Heart left ventricle (tissue), 13 donors: ENCODE results near the gene RPL3.

Experiments
- POLR2A ChIP-seq, 2 donors: fragments of 450-650 bp; IDR thresholded peaks; one replicate each; pipeline ENCODE4 v1.6.1; 2017; ENCODE audit warnings: antibody characterized with exemption in 2 of 2, mild to moderate bottlenecking in 2 of 2, moderate library complexity in 2 of 2
- TF ChIP-seq, protein P1 (sequence below), 12 donors: fragments of 200-600 bp; sonication (generic) in 4 of 12; IDR thresholded peaks; one replicate each; pipeline versions ENCODE4 v1.5.0 to v1.8.0; 2018 to 2022; ENCODE audit warnings: antibody characterized with exemption in 12 of 12, mild to moderate bottlenecking in 5 of 12
- donor health status: ischemic (EF 13 %, LVEDD 7.1; RV severe dilation, severe dysfunction).
- donor health status: DM: no; HTN: yes; CAD: no.
- donor health status: DM: no; HTN: no; CAD: no.
- donor health status: ischemic (EF 25% LVEDD 6.9; RV normal size, moderate dysfunction).
- donor health status: ischemic (EF 25% LVEDD 5.7; RV mildly dilated, moderate dysfunction).
- donor health status: ischemic (EF 35%, LVEDD 5.7; RV mildly dilated, moderate dysfunction).
- donor health status: nonischemic (EF 11% LVEDD 7.7; RV severe dilation, severe dysfunction).
- donor health status: DM: yes; HTN: yes; CAD: no.
- donor health status: PGD.
- donor health status: ischemic (EF 29% LVEDD 5.4; RV normal size, mild dysfunction).
- donor health status: nonischemic (EF 23%, LVEDD 6.1; RV moderate dilation, normal function).

DNA sequence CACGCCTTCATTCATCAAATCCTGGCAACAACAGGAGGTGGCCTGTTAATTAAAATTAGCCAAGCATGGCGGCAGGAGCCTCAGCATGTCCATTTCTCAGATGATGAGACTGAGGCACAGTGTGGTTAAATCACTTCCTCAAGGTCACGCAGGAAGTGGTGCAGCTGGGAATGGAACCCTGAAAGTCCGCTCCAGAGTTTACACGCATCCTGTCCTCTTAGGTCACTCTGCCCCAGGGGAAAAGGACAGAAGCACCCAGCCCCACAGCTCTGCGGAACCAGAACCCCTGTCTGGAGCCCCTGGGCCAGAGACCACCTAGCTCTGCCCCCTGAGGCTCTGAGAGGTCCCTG is 19.6 kb downstream of the RPL3 start:
- TF ChIP-seq, protein P1, sequence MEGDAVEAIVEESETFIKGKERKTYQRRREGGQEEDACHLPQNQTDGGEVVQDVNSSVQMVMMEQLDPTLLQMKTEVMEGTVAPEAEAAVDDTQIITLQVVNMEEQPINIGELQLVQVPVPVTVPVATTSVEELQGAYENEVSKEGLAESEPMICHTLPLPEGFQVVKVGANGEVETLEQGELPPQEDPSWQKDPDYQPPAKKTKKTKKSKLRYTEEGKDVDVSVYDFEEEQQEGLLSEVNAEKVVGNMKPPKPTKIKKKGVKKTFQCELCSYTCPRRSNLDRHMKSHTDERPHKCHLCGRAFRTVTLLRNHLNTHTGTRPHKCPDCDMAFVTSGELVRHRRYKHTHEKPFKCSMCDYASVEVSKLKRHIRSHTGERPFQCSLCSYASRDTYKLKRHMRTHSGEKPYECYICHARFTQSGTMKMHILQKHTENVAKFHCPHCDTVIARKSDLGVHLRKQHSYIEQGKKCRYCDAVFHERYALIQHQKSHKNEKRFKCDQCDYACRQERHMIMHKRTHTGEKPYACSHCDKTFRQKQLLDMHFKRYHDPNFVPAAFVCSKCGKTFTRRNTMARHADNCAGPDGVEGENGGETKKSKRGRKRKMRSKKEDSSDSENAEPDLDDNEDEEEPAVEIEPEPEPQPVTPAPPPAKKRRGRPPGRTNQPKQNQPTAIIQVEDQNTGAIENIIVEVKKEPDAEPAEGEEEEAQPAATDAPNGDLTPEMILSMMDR (IDR thresholded peaks at IDR 0.05) = no peak
- TF ChIP-seq POLR2A (IDR thresholded peaks at IDR 0.05) = no peak
